Parathyroid adenoma (tissue), 2 donors: ENCODE results near the gene HPCAL1.

ENCODE experiments used
- H2AFZ ChIP-seq: fragments of 300-600 bp; sonication (generic); one replicate; pipeline ENCODE4 v1.7.0; 2017; ENCODE audit warnings: antibody characterized with exemption, mild to moderate bottlenecking
- H3K27ac ChIP-seq: fragments of 300-600 bp; sonication (generic); one replicate; pipeline ENCODE4 v1.7.0; 2017
- H3K27me3 ChIP-seq: fragments of 300-600 bp; sonication (generic); one replicate; pipeline ENCODE4 v1.7.0; 2017; ENCODE audit warnings: low read length; ENCODE audit not compliant: control insufficient read depth, insufficient read depth
- H3K36me3 ChIP-seq: fragments of 300-600 bp; sonication (generic); one replicate; pipeline ENCODE4 v1.7.0; 2017; ENCODE audit warnings: low read length; ENCODE audit not compliant: control insufficient read depth, insufficient read depth
- H3K4me1 ChIP-seq: fragments of 300-600 bp; sonication (generic); one replicate; pipeline ENCODE4 v1.7.0; 2017; ENCODE audit warnings: control low read depth
- H3K4me2 ChIP-seq: fragments of 300-600 bp; sonication (generic); one replicate; pipeline ENCODE4 v1.7.0; 2017; ENCODE audit warnings: low read length
- H3K4me3 ChIP-seq: fragments of 300-600 bp; sonication (generic); one replicate; pipeline ENCODE4 v1.7.0; 2017; ENCODE audit warnings: low read depth, low read length
- H3K79me2 ChIP-seq: fragments of 300-600 bp; sonication (generic); one replicate; pipeline ENCODE4 v1.7.0; 2017; ENCODE audit warnings: control low read depth
- H3K9ac ChIP-seq: fragments of 300-600 bp; sonication (generic); one replicate; pipeline ENCODE4 v1.7.0; 2017; ENCODE audit warnings: mild to moderate bottlenecking
- H3K9me3 ChIP-seq: fragments of 300-600 bp; sonication (generic); one replicate; pipeline ENCODE4 v1.7.0; 2017; ENCODE audit warnings: low read length; ENCODE audit not compliant: control insufficient read depth
- CTCF ChIP-seq: fragments of 300-600 bp; sonication (generic); IDR thresholded peaks from one replicate; pipeline ENCODE4 v1.7.0; 2017; ENCODE audit warnings: antibody characterized with exemption, mild to moderate bottlenecking
- donor health status: primary hyperparathyroidism.

Gene HPCAL1

GRCh38 chr2:10316860-10317259 lies 14.2 kb downstream of the HPCAL1 start:
- no peak overlapping the region for H2AFZ ChIP-seq
- H3K79me2 ChIP-seq = peaks cover 20% of the 10 kb centered on the region
- no peak overlapping the region for H3K27ac ChIP-seq
- H3K27me3 ChIP-seq = no peaks in the 10 kb centered on the region
- no peaks in the 10 kb centered on the region for H3K9me3 ChIP-seq
- no peak overlapping the region for H3K4me2 ChIP-seq
- H3K36me3 ChIP-seq = no peaks in the 10 kb centered on the region
- no peaks in the 10 kb centered on the region for H3K4me1 ChIP-seq
- no peak for TF ChIP-seq CTCF
- H3K9ac ChIP-seq = no peak overlapping the region
- no peak overlapping the region for H3K4me3 ChIP-seq

- H3K36me3 ChIP-seq = no peaks in the 10 kb centered on the region
- TF ChIP-seq CTCF = no peak
- no peak overlapping the region for H3K4me3 ChIP-seq
- H3K27ac ChIP-seq = no peak overlapping the region
- H3K4me2 ChIP-seq = no peak overlapping the region
- H3K9me3 ChIP-seq = no peaks in the 10 kb centered on the region
- H3K79me2 ChIP-seq = peaks cover 18% of the 10 kb centered on the region
- no peak overlapping the region for H2AFZ ChIP-seq
- no peak overlapping the region for H3K9ac ChIP-seq
- no peaks in the 10 kb centered on the region for H3K27me3 ChIP-seq
- H3K4me1 ChIP-seq = no peaks in the 10 kb centered on the region
Measured at GRCh38 chr2:10317646-10318045, 14.9 kb downstream of the HPCAL1 start.

- Histone ChIP-seq H2AFZ (no peak overlapping the region), H3K4me3 (no peak overlapping the region), H3K27ac (no peak overlapping the region), H3K27me3 (no peaks in the 10 kb centered on the region), H3K79me2 (peaks cover 17% of the 10 kb centered on the region), H3K4me1 (no peaks in the 10 kb centered on the region), H3K9ac (no peak overlapping the region), H3K9me3 (no peaks in the 10 kb centered on the region), H3K36me3 (no peaks in the 10 kb centered on the region), H3K4me2 (no peak overlapping the region)
- no peak for TF ChIP-seq CTCF
Measured at GRCh38 chr2:10318345-10318744, 15.6 kb downstream of the HPCAL1 start.

- Histone ChIP-seq H2AFZ (no peak overlapping the region), H3K4me3 (no peak overlapping the region)
Measured at GRCh38 chr2:10319892-10320574, 17.3 kb downstream of the HPCAL1 start.

More at GRCh38 chr2:10319892-10320574, 17.3 kb downstream of the HPCAL1 start:
- Histone ChIP-seq H3K9me3 (no peaks in the 10 kb centered on the region), H3K79me2 (peaks cover 17% of the 10 kb centered on the region), H3K36me3 (no peaks in the 10 kb centered on the region), H3K27ac (no peak overlapping the region), H3K27me3 (no peaks in the 10 kb centered on the region), H3K4me1 (no peaks in the 10 kb centered on the region), H3K9ac (no peak overlapping the region), H3K4me2 (no peak overlapping the region)
- no peak for TF ChIP-seq CTCF
